CD4-positive, alpha-beta T cell treated with Interferon gamma for 1 hour (primary cell): ENCODE results near the gene RTEL1.
A peak's percentile ranks its signal among the peaks of the same experiment; 100 is the strongest.

ENCODE experiments used
- DNase-seq: peaks from one replicate; pipeline ENCODE4 v3.0.0-alpha.2; 2020

Gene RTEL1

GRCh38 chr20:63732118-63733095 is 74.3 kb downstream of the RTEL1 start:
- DNase-seq, result no peak

- no peak for DNase-seq
These were observed 75.0 kb downstream of the RTEL1 start for GRCh38 chr20:63733117-63733516.

GRCh38 chr20:63733579-63734081 is 75.5 kb downstream of the RTEL1 start:
- DNase-seq, result no peak

GRCh38 chr20:63734111-63734945 is 76.2 kb downstream of the RTEL1 start:
- DNase-seq, result no peak

- no peak for DNase-seq
These were observed 77.1 kb downstream of the RTEL1 start for GRCh38 chr20:63734946-63735858.

GRCh38 chr20:63735859-63736718 is 78.0 kb downstream of the RTEL1 start, which contains the start of gene LIME1:
LIME1 (plus strand) TSS chr20:63736664; CDS start chr20:63737550, 886 bp downstream.
- DNase-seq, result peak; percentile 81

GRCh38 chr20:63736893-63737694 is 79.0 kb downstream of the RTEL1 start:
- DNase-seq, result peak; percentile 30

GRCh38 chr20:63737695-63737944 is 79.5 kb downstream of the RTEL1 start:
- no peak for DNase-seq

- no peak for DNase-seq
These were observed 80.0 kb downstream of the RTEL1 start for GRCh38 chr20:63737945-63738686.

- DNase-seq, result peak; percentile 24
These were observed 80.6 kb downstream of the RTEL1 start for GRCh38 chr20:63738687-63739129.

GRCh38 chr20:63739130-63740069 is 81.3 kb downstream of the RTEL1 start, which contains the start of gene SLC2A4RG:
SLC2A4RG (plus strand) TSS chr20:63739776; CDS start chr20:63739913, 137 bp downstream.
- peak; percentile 78 for DNase-seq

- DNase-seq, result peak; percentile 59
These were observed 82.0 kb downstream of the RTEL1 start for GRCh38 chr20:63740070-63740626.

- DNase-seq, result peak; percentile 40
These were observed 82.7 kb downstream of the RTEL1 start for GRCh38 chr20:63740627-63741353.

- no peak for DNase-seq
These were observed 83.2 kb downstream of the RTEL1 start for GRCh38 chr20:63741354-63741675.

- no peak for DNase-seq
These were observed 83.7 kb downstream of the RTEL1 start for GRCh38 chr20:63741676-63742380.

- DNase-seq, result no peak
These were observed 84.4 kb downstream of the RTEL1 start for GRCh38 chr20:63742381-63743024.
